ENCODE data around the gene SLAMF9.

GRCh38 chr1:159973350-159973940, 19.4 kb upstream of the SLAMF9 start:
- TF ChIP-seq CTCF (optimal IDR thresholded peaks at IDR 0.05 in 1 of 3, IDR thresholded peaks at IDR 0.05 in 1 of 3, conservative IDR thresholded peaks at IDR 0.05 in 1 of 3; ENCODE audit: extremely low read depth in 1 of 3, insufficient read depth in 2 of 3, low read length in 3 of 3) (no peak), EZH2 (IDR thresholded peaks at IDR 0.05; ENCODE audit: low read length) (no peak)
